Psoas muscle (tissue), 8 donors: ENCODE results near the gene ARMH3. TPM values are rescaled to one million over a fixed set of nuclear protein-coding genes. Genes with fewer than 3 reads are reported as not detected.

Experiments used
- ATAC-seq, 4 donors: fragments of 200-7000 bp; cut with Tn5 transposase; one replicate each; pipeline ENCODE4 v1.9.1; 2020; ENCODE audit warnings: moderate library complexity in 3 of 4, mild to moderate bottlenecking in 2 of 4
- DNase-seq, 2 donors: peaks; one replicate each; pipeline ENCODE4 v3.0.0-alpha.2; 2020
- H3K27ac ChIP-seq: fragments of 200-600 bp; one replicate; pipeline ENCODE4 v1.8.0; 2022
- H3K27me3 ChIP-seq, 3 donors: fragments of 200-600 bp in 1 of 3; one replicate each; pipeline versions ENCODE4 v1.6.1 to v1.8.0; 2013 to 2022; ENCODE audit warnings: low read length in 2 of 3, mild to moderate bottlenecking in 2 of 3, moderate library complexity in 1 of 3; ENCODE audit not compliant: insufficient read depth in 3 of 3
- H3K36me3 ChIP-seq, 2 donors: fragments of 200-600 bp in 1 of 2; one replicate each; pipeline versions ENCODE4 v1.6.1 to v1.8.0; 2013 to 2022; ENCODE audit warnings: low read depth in 1 of 2, mild to moderate bottlenecking in 1 of 2, moderate library complexity in 1 of 2; ENCODE audit not compliant: insufficient read depth in 1 of 2
- H3K4me1 ChIP-seq: fragments of 200-600 bp; one replicate; pipeline ENCODE4 v1.8.0; 2022
- H3K4me3 ChIP-seq: fragments of 200-600 bp; one replicate; pipeline ENCODE4 v1.8.0; 2022; ENCODE audit warnings: mild to moderate bottlenecking
- H3K9me3 ChIP-seq: fragments of 200-600 bp; one replicate; pipeline ENCODE4 v1.8.0; 2022
- WGBS, 3 donors: extraction: QIAGEN DNeasy Blood & Tissue Kit; methylation state at CpG; one replicate each; pipeline versions ENCODE4 v1.1.6 to v1.1.7; 2013; 5-methylcytosine and 5-hydroxymethylcytosine counted together
- intact Hi-C, 2 donors: fragments of 100-400 bp; cut with DNase I; formaldehyde crosslinking; loops; one replicate each; pipeline versions ENCODE4 v1.11.0 to v1.14.2; 2022
- polyA plus RNA-seq, 3 donors: library from polyadenylated mRNA; stranded (reverse); fragments of 200-250 nt; gene quantifications; one replicate each; pipeline ENCODE4 v1.2.3, GENCODE V29; 2013
- total RNA-seq, 4 donors: library from RNA; stranded (reverse); fragmentation: NEBNext Ultra II Directional in 2 of 4; extraction: Animal tissue kit (Norgen Biotek cat#: 25700) in 2 of 4; gene quantifications; one replicate each; pipeline versions ENCODE4 v1.2.1 to v1.2.4, GENCODE V29; 2021 to 2023
- TF ChIP-seq, protein P1 (sequence below): fragments of 200-600 bp; IDR thresholded peaks from one replicate; pipeline ENCODE4 v1.8.0; 2022; ENCODE audit warnings: antibody characterized with exemption
- donor health status: healthy with polysubstance abuse.
- donor health status: DM: no; HTN: no; CAD: no; lungs with moderate emphysema.
- donor health status: Bipolar disorder and iron deficiency.
- donor health status: healthy.
- donor health status: DM: yes; HTN: yes; CAD: no.
- donor health status: DM: no; HTN: no; CAD: no.
- donor health status: DM: no; HTN: no; CAD: no.
- donor health status: DM: yes; HTN: yes; CAD: no.

The ARMH3 gene
- total and polyA plus RNA-seq, 7 donors, result 14.1 to 38.7 (median 22.9) TPM

- ATAC-seq (no peak), DNase-seq (no peak)
- Histone ChIP-seq H3K4me3 (no peak overlapping the region), H3K27ac (no peak overlapping the region), H3K4me1 (peaks cover 4% of the 10 kb centered on the region), H3K36me3 (no peaks in the 10 kb centered on the region), H3K27me3 (no peaks in the 10 kb centered on the region), H3K9me3 (no peaks in the 10 kb centered on the region)
- intact Hi-C loops, result no loop called here
- TF ChIP-seq, protein P1, sequence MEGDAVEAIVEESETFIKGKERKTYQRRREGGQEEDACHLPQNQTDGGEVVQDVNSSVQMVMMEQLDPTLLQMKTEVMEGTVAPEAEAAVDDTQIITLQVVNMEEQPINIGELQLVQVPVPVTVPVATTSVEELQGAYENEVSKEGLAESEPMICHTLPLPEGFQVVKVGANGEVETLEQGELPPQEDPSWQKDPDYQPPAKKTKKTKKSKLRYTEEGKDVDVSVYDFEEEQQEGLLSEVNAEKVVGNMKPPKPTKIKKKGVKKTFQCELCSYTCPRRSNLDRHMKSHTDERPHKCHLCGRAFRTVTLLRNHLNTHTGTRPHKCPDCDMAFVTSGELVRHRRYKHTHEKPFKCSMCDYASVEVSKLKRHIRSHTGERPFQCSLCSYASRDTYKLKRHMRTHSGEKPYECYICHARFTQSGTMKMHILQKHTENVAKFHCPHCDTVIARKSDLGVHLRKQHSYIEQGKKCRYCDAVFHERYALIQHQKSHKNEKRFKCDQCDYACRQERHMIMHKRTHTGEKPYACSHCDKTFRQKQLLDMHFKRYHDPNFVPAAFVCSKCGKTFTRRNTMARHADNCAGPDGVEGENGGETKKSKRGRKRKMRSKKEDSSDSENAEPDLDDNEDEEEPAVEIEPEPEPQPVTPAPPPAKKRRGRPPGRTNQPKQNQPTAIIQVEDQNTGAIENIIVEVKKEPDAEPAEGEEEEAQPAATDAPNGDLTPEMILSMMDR, result no peak
- WGBS, 3 donors, result 90 to 98% (median 91%) methylated on average over 2 of the region's 2 CpGs
Measured at GRCh38 chr10:101880232-101880573, 175.8 kb downstream of the ARMH3 start.

DNA sequence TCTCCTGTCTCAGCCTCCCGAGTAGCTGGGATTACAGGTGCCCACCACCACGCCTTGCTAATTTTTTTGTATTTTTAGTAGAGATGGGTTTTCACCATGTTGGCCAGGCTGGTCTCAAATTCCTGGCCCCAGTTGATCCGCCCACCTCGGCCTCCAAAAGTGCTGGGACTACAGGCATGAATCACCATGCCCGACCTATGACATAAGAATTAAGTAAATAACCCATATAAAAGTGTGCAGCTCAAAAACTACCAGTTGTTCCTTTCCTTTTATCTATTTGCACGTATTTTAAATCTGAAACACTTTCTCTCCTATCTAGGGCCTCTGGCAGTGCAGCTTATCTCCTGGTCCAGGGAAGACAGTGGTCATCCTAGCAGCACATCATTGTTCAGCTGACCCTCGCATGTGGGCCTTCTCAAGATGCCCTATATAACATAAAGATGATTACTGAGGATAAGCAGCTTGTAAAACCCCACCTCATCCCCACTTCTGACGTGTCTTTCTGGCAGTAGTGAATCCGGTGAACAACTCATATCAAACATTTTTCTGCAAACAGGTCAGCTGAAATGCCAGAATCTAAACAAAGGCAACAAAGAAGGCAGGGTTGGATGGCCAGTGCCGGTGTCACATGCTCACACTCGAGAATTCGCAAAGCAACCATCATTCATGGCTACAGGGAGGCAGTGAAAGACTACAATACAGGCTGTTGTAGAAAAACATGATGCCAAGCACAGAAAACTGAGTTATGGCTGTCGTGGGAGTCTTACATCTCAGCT, 176.3 kb downstream of the ARMH3 start:
- intact Hi-C loops, result no loop called here
- WGBS, 3 donors, result 88 to 92% (median 91%) methylated on average over 13 of the region's 13 CpGs

GRCh38 chr10:101878869-101879268, 177.1 kb downstream of the ARMH3 start:
- H3K27ac ChIP-seq, result no peak overlapping the region
- no peaks in the 10 kb centered on the region for H3K27me3 ChIP-seq
- WGBS, 3 donors, result 74 to 92% (median 78%) methylated on average over 3 of the region's 3 CpGs
- no peak overlapping the region for H3K4me3 ChIP-seq
- intact Hi-C loops, result no loop called here
- H3K9me3 ChIP-seq, result no peaks in the 10 kb centered on the region
- no peak for ATAC-seq
- peaks cover 4% of the 10 kb centered on the region for H3K4me1 ChIP-seq
- DNase-seq, result no peak
- H3K36me3 ChIP-seq, result no peaks in the 10 kb centered on the region
- TF ChIP-seq, protein P1, result no peak

More for the DNA sequence above, 176.3 kb downstream of the ARMH3 start:
- no peak overlapping the region for H3K27ac ChIP-seq
- no peak for DNase-seq
- H3K36me3 ChIP-seq, result no peaks in the 10 kb centered on the region
- no peak overlapping the region for H3K4me3 ChIP-seq
- H3K9me3 ChIP-seq, result no peaks in the 10 kb centered on the region
- no peaks in the 10 kb centered on the region for H3K27me3 ChIP-seq
- TF ChIP-seq, protein P1, result no peak
- no peak for ATAC-seq
- peaks cover 4% of the 10 kb centered on the region for H3K4me1 ChIP-seq

DNA sequence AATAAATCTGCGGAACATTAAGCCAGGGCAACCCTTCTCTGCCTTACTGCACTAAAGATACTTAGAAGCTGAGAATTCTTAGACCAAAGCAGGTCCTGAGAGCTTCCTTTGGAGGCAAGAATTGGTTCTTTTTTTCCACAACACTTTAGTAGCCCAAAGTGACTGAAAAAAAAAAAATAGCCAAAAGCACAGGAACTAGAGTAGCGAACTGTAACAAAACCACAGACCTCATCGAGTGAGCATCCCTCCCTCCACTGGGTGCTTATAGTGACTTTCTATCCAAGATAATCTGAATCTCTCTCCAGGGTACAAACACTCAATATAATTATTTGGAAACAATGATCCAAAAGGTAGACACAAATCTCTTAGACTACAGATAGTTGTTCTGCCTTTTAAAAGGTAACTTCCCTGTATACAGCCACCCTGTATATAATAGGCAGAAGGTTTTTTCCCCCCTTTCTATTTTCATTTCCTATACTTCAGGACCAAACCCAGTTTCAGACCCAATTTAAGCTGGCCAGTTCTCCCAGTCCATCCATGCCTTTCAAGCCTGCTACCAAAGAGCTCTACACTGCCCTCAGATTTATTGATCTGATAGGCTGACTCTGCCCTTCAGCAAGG, 180.8 kb downstream of the ARMH3 start:
- no peak for ATAC-seq
- no peak for DNase-seq
- no peaks in the 10 kb centered on the region for H3K27me3 ChIP-seq

More for the DNA sequence above, 180.8 kb downstream of the ARMH3 start:
- no peaks in the 10 kb centered on the region for H3K36me3 ChIP-seq
- H3K9me3 ChIP-seq, result no peaks in the 10 kb centered on the region
- WGBS, 3 donors, result 89 to 95% (median 93%) methylated on average over 3 of the region's 3 CpGs
- H3K4me3 ChIP-seq, result no peak overlapping the region
- H3K4me1 ChIP-seq, result no peaks in the 10 kb centered on the region
- intact Hi-C loops, result no loop called here
- no peak overlapping the region for H3K27ac ChIP-seq
- TF ChIP-seq, protein P1, result no peak
